Colonic mucosa (tissue), 4 donors: ENCODE results near the gene HAUS7. TPM values are rescaled to one million over a fixed set of nuclear protein-coding genes. Genes with fewer than 3 reads are reported as not detected.

ENCODE experiments used
- DNase-seq: peaks from one replicate; pipeline ENCODE4 v3.0.0-alpha.2; 2020
- H3K27ac ChIP-seq: fragments of 200-600 bp; one replicate; pipeline ENCODE4 v1.8.0; 2021
- H3K27me3 ChIP-seq: fragments of 200-600 bp; one replicate; pipeline ENCODE4 v1.8.0; 2021
- H3K36me3 ChIP-seq: fragments of 200-600 bp; one replicate; pipeline ENCODE4 v1.8.0; 2021
- H3K4me1 ChIP-seq: fragments of 200-600 bp; one replicate; pipeline ENCODE4 v1.8.0; 2021; ENCODE audit warnings: mild to moderate bottlenecking
- H3K4me3 ChIP-seq: fragments of 200-600 bp; one replicate; pipeline ENCODE4 v1.8.0; 2021
- H3K9ac ChIP-seq, 2 donors: one replicate each; pipeline ENCODE4 v1.7.0; 2013; ENCODE audit warnings: control low read depth in 2 of 2, low read depth in 2 of 2, low read length in 2 of 2
- H3K9me3 ChIP-seq: fragments of 200-600 bp; one replicate; pipeline ENCODE4 v1.8.0; 2021
- intact Hi-C: fragments of 100-400 bp; cut with DNase I; formaldehyde crosslinking; loops from one replicate; pipeline ENCODE4 v1.14.1; 2022
- total RNA-seq, 2 donors: library from RNA; stranded (reverse); fragmentation: NEBNext Ultra II Directional in 1 of 2; extraction: Animal tissue kit (Norgen Biotek cat#: 25700) in 1 of 2; gene quantifications; one replicate each; pipeline ENCODE4 v1.2.1, GENCODE V29; 2021
- TF ChIP-seq, protein P1 (sequence below): fragments of 200-600 bp; IDR thresholded peaks from one replicate; pipeline ENCODE4 v1.8.0; 2022; ENCODE audit warnings: antibody characterized with exemption, mild to moderate bottlenecking
- donor health status: healthy.
- donor health status: DM: no; HTN: no; CAD: no.
- donor health status: DM: no; HTN: no; CAD: no.

Gene HAUS7
- total RNA-seq, 2 donors from 2014 or later, result 18.9 to 47.8 TPM

DNA sequence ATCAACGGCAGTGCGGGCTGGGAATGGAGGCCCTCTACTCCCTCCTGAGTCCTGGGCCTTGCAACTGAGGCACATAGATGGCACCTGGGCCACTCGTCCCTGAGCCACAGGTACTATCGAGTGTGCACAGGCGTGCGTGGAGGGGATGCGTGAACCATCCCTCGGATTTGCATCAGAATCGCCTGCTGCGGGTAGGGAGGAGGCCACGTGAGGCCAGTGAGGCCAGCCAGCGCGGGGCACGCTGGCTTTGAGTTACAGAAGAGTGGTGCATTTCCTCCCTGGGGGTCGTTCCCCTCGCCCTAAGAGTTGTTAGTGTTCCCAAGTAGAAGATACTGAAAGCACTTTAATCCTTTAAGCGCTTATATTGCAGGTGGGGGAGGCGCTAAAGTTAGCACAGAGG lies 48.5 kb downstream of the HAUS7 start:
- Histone ChIP-seq H3K4me3 (no peak overlapping the region), H3K27me3 (no peaks in the 10 kb centered on the region), H3K27ac (no peak overlapping the region), H3K9me3 (no peaks in the 10 kb centered on the region), H3K36me3 (no peaks in the 10 kb centered on the region), H3K9ac (no peak overlapping the region), H3K4me1 (no peaks in the 10 kb centered on the region)
- intact Hi-C loops, result no loop called here
- TF ChIP-seq, protein P1, sequence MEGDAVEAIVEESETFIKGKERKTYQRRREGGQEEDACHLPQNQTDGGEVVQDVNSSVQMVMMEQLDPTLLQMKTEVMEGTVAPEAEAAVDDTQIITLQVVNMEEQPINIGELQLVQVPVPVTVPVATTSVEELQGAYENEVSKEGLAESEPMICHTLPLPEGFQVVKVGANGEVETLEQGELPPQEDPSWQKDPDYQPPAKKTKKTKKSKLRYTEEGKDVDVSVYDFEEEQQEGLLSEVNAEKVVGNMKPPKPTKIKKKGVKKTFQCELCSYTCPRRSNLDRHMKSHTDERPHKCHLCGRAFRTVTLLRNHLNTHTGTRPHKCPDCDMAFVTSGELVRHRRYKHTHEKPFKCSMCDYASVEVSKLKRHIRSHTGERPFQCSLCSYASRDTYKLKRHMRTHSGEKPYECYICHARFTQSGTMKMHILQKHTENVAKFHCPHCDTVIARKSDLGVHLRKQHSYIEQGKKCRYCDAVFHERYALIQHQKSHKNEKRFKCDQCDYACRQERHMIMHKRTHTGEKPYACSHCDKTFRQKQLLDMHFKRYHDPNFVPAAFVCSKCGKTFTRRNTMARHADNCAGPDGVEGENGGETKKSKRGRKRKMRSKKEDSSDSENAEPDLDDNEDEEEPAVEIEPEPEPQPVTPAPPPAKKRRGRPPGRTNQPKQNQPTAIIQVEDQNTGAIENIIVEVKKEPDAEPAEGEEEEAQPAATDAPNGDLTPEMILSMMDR, result no peak
- DNase-seq, result no peak

DNA sequence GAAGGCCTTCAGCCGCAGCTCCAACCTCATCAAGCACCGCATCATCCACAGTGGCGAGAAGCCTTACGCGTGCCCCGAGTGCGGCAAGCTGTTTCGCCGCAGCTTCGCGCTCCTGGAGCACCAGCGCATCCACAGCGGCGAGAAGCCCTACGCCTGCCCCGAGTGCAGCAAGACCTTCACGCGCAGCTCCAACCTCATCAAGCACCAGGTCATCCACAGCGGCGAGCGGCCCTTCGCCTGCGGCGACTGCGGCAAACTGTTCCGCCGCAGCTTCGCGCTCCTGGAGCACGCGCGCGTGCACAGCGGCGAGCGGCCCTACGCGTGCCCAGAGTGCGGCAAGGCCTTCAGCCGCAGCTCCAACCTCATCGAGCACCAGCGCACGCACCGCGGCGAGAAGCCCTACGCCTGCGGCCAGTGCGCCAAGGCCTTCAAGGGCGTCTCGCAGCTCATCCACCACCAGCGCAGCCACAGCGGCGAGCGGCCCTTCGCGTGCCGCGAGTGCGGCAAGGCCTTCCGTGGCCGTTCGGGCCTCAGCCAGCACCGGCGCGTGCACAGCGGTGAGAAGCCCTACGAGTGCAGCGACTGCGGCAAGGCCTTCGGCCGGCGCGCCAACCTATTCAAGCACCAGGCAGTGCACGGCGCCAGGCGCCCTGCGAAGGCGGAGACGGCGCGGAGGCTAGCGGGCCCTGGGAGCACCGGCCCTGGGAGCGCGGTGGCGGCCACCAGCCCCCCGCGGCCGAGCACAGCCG lies 49.4 kb downstream of the HAUS7 start:
- no peaks in the 10 kb centered on the region for H3K9me3 ChIP-seq
- no peaks in the 10 kb centered on the region for H3K36me3 ChIP-seq
- TF ChIP-seq, protein P1, result no peak
- intact Hi-C loops, result no loop called here
- H3K27me3 ChIP-seq, result no peaks in the 10 kb centered on the region
- no peaks in the 10 kb centered on the region for H3K4me1 ChIP-seq
- no peak overlapping the region for H3K4me3 ChIP-seq
- H3K27ac ChIP-seq, result no peak overlapping the region
- no peak overlapping the region for H3K9ac ChIP-seq
- no peak for DNase-seq

DNA sequence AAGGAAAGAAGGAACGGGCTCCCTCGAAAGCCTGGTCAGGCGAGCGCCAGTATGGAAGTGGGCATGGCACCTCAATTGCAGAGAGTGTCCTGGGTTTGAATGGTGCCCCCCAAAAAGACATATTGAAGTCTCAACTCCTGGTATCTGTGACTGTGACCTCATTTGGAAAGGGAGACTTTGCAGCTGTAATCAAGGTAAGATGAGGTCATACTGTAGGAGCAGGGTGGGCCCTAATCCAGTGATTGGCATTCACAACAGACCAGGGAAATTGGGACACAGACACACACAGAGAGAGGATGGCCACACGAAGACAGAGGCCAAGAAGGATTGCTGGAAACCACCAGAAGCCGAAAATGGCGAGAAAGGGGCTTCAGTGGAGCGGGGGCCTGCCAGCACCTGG lies 52.7 kb downstream of the HAUS7 start:
- TF ChIP-seq, protein P1, result no peak
- Histone ChIP-seq H3K9me3 (no peaks in the 10 kb centered on the region), H3K4me1 (no peaks in the 10 kb centered on the region), H3K36me3 (no peaks in the 10 kb centered on the region), H3K27ac (no peak overlapping the region), H3K9ac (no peak overlapping the region), H3K4me3 (no peak overlapping the region), H3K27me3 (no peaks in the 10 kb centered on the region)
- DNase-seq, result no peak
- intact Hi-C loops, result no loop called here

DNA sequence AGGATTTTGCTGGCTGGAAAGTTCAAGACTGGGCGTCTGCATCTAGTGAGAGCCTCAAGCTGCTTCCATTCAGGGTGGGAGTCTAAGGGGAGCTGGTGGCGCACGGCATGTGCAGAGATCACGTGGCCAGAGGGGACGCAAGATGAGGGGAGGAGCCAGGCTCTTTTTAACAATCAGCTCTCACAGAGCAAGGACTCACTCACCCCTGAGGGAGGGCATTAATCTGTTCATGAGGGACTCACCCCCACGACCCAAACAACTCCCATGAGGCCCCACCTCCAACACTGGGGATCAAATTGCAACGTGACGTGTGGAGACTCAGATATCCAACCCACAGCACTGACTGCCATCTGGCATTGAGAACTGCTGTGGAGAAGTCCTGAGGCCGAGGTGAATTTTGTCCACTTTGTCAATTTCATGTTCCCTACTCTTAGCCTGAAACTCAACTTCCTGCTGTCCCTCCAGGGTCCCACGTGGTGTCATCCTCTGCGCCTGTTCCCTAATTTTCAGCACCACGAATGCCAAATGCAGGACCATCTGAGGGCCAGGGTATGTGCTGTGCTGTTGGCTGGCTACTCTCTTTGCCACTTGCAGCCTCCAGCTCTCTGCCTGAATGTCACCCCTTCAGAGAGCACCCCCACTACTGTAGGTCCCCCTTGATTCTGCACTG lies 53.5 kb downstream of the HAUS7 start:
- no peak overlapping the region for H3K27ac ChIP-seq
- no peaks in the 10 kb centered on the region for H3K27me3 ChIP-seq
- no peak overlapping the region for H3K4me3 ChIP-seq
- H3K9me3 ChIP-seq, result no peaks in the 10 kb centered on the region
- no peak for DNase-seq
- intact Hi-C loops, result no loop called here
- no peak overlapping the region for H3K9ac ChIP-seq
- TF ChIP-seq, protein P1, result no peak
- H3K36me3 ChIP-seq, result no peaks in the 10 kb centered on the region
- no peaks in the 10 kb centered on the region for H3K4me1 ChIP-seq

DNA sequence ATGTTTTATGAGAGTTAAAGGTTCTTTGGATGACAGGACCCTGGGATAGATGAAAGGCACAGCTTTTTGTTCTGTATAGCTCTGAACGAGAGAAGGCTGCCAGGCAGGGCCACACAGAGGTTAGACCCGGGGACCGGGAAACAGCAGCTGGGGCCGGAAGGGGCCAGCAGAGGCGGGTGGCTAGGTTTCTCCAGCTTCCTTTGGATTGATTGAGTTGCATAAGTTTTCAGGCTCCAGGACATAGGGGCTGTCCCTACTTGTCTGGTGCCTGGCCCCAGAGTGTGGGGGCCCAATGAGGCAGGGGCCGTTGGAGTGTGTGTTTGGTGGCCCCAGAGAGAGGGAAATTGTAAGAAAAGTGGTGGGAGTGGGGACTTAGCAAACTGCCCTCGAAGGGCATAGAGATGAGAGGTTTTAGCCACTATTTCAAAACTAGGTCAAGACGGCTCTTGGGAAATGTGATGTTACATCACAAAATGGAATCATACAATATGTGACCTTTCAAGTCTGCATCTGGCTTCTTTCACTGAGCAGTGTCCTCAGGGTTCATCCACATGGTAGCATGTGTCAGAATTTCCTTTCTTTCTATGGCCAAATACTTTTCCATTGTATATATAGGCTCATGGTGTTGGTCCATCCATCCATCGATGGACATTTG lies 55.4 kb downstream of the HAUS7 start:
- H3K9ac ChIP-seq, result no peak overlapping the region
- H3K27me3 ChIP-seq, result peaks cover 10% of the 10 kb centered on the region
- intact Hi-C loops, result no loop called here
- no peak overlapping the region for H3K4me3 ChIP-seq
- H3K4me1 ChIP-seq, result no peaks in the 10 kb centered on the region
- no peak for DNase-seq
- no peak overlapping the region for H3K27ac ChIP-seq
- no peaks in the 10 kb centered on the region for H3K9me3 ChIP-seq
- TF ChIP-seq, protein P1, result no peak
- H3K36me3 ChIP-seq, result no peaks in the 10 kb centered on the region
